A549 (cell line): ENCODE data around the gene ANKMY2.

ENCODE experiments used
- JUN ChIP-seq, 2 experiments: fragments of >200 bp; sonication (Bioruptor Twin); formaldehyde crosslinking; IDR thresholded peaks; 2 replicates in 1 of 2; 3 replicates in 1 of 2; pipeline ENCODE4 v1.6.1; 2016 to 2017
- KDM5A ChIP-seq: fragments of 200-600 bp; sonication (generic); IDR thresholded peaks from 2 replicates; pipeline ENCODE4 v1.6.1; 2016; ENCODE audit warnings: antibody characterized with exemption, mild to moderate bottlenecking
- SREBF2 ChIP-seq: fragments of 450-650 bp; IDR thresholded peaks from 2 replicates; pipeline ENCODE4 v1.6.1; 2014; ENCODE audit warnings: mild to moderate bottlenecking, moderate library complexity
- TF ChIP-seq, protein P1 (sequence below): fragments of >200 bp; sonication (Bioruptor Twin); formaldehyde crosslinking; IDR thresholded peaks from 3 replicates; pipeline ENCODE4 v1.5.1; 2016
- TF ChIP-seq, protein P2 (sequence below): IDR thresholded peaks from 2 replicates; pipeline ENCODE4 v1.6.1; 2012
- TF ChIP-seq, protein P3 (sequence below): IDR thresholded peaks from 2 replicates; pipeline ENCODE4 v1.6.1; 2012; ENCODE audit warnings: low read depth, borderline replicate concordance

DNA sequence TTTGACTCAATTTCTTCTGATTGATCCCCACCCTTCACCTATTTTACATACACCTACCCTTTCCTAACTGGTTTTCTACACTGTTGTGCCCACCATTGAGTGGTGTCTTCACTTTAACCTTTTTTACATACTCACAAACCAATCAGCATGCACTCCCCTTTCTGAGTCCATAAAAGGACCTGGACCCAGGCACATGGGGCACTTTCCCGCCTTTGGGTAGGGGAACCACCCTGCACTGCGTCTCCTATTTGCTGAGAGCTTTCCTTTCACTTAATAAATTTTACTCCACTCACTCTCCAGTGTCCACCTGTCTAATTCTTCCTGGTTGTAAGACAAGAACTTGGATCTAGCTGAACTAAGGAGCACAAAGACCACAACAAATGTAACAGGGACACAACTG is 33.8 kb downstream of the ANKMY2 start:
- TF ChIP-seq JUN (IDR thresholded peaks at IDR 0.05), result no peak
- TF ChIP-seq, protein P1, sequence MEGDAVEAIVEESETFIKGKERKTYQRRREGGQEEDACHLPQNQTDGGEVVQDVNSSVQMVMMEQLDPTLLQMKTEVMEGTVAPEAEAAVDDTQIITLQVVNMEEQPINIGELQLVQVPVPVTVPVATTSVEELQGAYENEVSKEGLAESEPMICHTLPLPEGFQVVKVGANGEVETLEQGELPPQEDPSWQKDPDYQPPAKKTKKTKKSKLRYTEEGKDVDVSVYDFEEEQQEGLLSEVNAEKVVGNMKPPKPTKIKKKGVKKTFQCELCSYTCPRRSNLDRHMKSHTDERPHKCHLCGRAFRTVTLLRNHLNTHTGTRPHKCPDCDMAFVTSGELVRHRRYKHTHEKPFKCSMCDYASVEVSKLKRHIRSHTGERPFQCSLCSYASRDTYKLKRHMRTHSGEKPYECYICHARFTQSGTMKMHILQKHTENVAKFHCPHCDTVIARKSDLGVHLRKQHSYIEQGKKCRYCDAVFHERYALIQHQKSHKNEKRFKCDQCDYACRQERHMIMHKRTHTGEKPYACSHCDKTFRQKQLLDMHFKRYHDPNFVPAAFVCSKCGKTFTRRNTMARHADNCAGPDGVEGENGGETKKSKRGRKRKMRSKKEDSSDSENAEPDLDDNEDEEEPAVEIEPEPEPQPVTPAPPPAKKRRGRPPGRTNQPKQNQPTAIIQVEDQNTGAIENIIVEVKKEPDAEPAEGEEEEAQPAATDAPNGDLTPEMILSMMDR, result no peak
- TF ChIP-seq KDM5A, result no peak
- no peak for TF ChIP-seq SREBF2
- TF ChIP-seq, protein P2, sequence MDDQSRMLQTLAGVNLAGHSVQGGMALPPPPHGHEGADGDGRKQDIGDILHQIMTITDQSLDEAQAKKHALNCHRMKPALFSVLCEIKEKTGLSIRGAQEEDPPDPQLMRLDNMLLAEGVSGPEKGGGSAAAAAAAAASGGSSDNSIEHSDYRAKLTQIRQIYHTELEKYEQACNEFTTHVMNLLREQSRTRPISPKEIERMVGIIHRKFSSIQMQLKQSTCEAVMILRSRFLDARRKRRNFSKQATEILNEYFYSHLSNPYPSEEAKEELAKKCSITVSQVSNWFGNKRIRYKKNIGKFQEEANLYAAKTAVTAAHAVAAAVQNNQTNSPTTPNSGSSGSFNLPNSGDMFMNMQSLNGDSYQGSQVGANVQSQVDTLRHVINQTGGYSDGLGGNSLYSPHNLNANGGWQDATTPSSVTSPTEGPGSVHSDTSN, result no peak
- TF ChIP-seq, protein P3, sequence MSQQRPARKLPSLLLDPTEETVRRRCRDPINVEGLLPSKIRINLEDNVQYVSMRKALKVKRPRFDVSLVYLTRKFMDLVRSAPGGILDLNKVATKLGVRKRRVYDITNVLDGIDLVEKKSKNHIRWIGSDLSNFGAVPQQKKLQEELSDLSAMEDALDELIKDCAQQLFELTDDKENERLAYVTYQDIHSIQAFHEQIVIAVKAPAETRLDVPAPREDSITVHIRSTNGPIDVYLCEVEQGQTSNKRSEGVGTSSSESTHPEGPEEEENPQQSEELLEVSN, result no peak
